Activated CD8-positive, alpha-beta T cell treated with anti-CD3 and anti-CD28 coated beads for 36 hours (primary cell): ENCODE measurements around the gene LRMDA. TPM values are rescaled to one million over a fixed set of nuclear protein-coding genes. Genes with fewer than 3 reads are reported as not detected.

Experiments
- ATAC-seq: fragments of 200-7000 bp; cut with Tn5 transposase; one replicate; pipeline ENCODE4 v1.10.0; 2021; ENCODE audit warnings: mild to moderate bottlenecking, moderate library complexity
- CTCF ChIA-PET: fragments of 350-600 bp; sonication (Branson Sonifier 250); formaldehyde crosslinking; loops from one replicate; lab custom pipeline; 2021; ENCODE audit warnings: antibody characterized with exemption; lab: Charles Lee
- POLR2A ChIA-PET: fragments of 350-600 bp; sonication (Branson Sonifier 250); formaldehyde crosslinking; loops from one replicate; lab custom pipeline; 2021; ENCODE audit warnings: antibody characterized with exemption; lab: Charles Lee
- DNase-seq: peaks from one replicate; pipeline ENCODE4 v3.0.0-alpha.2; 2020
- H3K27ac Mint-ChIP-seq: one replicate; pipeline ENCODE4 v1.8.0; 2021; ENCODE audit warnings: mild to moderate bottlenecking, mixed read lengths
- H3K27me3 Mint-ChIP-seq: one replicate; pipeline ENCODE4 v1.8.0; 2021; ENCODE audit warnings: mixed read lengths
- H3K36me3 Mint-ChIP-seq: one replicate; pipeline ENCODE4 v1.8.0; 2021; ENCODE audit warnings: low read depth, mixed read lengths
- H3K4me1 Mint-ChIP-seq: one replicate; pipeline ENCODE4 v1.8.0; 2021; ENCODE audit warnings: low read depth, mixed read lengths
- H3K4me3 Mint-ChIP-seq: one replicate; pipeline ENCODE4 v1.8.0; 2021; ENCODE audit warnings: mild to moderate bottlenecking, moderate library complexity, mixed read lengths
- H3K9me3 Mint-ChIP-seq: one replicate; pipeline ENCODE4 v1.8.0; 2021; ENCODE audit warnings: mixed read lengths
- CTCF ChIP-seq: fragments of 200-600 bp; IDR thresholded peaks from one replicate; pipeline ENCODE4 v1.8.0; 2022; ENCODE audit warnings: antibody characterized with exemption, mild to moderate bottlenecking
- intact Hi-C: fragments of 100-400 bp; cut with micrococcal nuclease; formaldehyde crosslinking; loops from one replicate; pipeline ENCODE4 v1.10.0; 2022
- total RNA-seq, 2 experiments: library from RNA; stranded (reverse); gene quantifications; one replicate each; pipeline ENCODE4 v1.2.3, GENCODE V29; 2021

Gene LRMDA
- total RNA-seq, 2 experiments from 2014 or later = not detected

GRCh38 chr10:76509446-76509845 lies 1078.0 kb downstream of the LRMDA start:
- intact Hi-C loops = no loop called here
- DNase-seq (no peak), ATAC-seq (no peak)
- Mint-ChIP-seq H3K27ac (no peak overlapping the region), H3K4me1 (no peaks in the 10 kb centered on the region), H3K27me3 (no peaks in the 10 kb centered on the region), H3K9me3 (peaks cover 5% of the 10 kb centered on the region), H3K36me3 (no peaks in the 10 kb centered on the region), H3K4me3 (no peak overlapping the region)
- TF ChIP-seq CTCF = no peak
- POLR2A ChIA-PET = no interaction called here
- CTCF ChIA-PET = no interaction called here

GRCh38 chr10:76514321-76514720 lies 1082.9 kb downstream of the LRMDA start:
- ATAC-seq = no peak
- no peaks in the 10 kb centered on the region for H3K36me3 Mint-ChIP-seq
- no peak for DNase-seq
- no peak for TF ChIP-seq CTCF
- H3K27ac Mint-ChIP-seq = no peak overlapping the region
- POLR2A ChIA-PET = no interaction called here
- H3K27me3 Mint-ChIP-seq = no peaks in the 10 kb centered on the region
- no peak overlapping the region for H3K4me3 Mint-ChIP-seq
- CTCF ChIA-PET = no interaction called here
- H3K9me3 Mint-ChIP-seq = no peaks in the 10 kb centered on the region
- no peaks in the 10 kb centered on the region for H3K4me1 Mint-ChIP-seq
- intact Hi-C loops = no loop called here

GRCh38 chr10:76514869-76515268 lies 1083.4 kb downstream of the LRMDA start:
- Mint-ChIP-seq H3K36me3 (no peaks in the 10 kb centered on the region), H3K9me3 (no peaks in the 10 kb centered on the region), H3K4me3 (no peak overlapping the region), H3K4me1 (no peaks in the 10 kb centered on the region), H3K27me3 (no peaks in the 10 kb centered on the region), H3K27ac (no peak overlapping the region)
- TF ChIP-seq CTCF = no peak
- ChIA-PET CTCF (no interaction called here), POLR2A (no interaction called here)
- DNase-seq (no peak), ATAC-seq (no peak)
- intact Hi-C loops = no loop called here

GRCh38 chr10:76522547-76522946 lies 1091.1 kb downstream of the LRMDA start:
- H3K9me3 Mint-ChIP-seq = no peaks in the 10 kb centered on the region
- ChIA-PET CTCF (interaction anchor here (1.5 kb wide), 1 partner anchor 15 kb away, joined by 3 read pairs; no protein-coding TSS in a partner anchor), POLR2A (no interaction called here)
- ATAC-seq = no peak
- H3K36me3 Mint-ChIP-seq = no peaks in the 10 kb centered on the region
- TF ChIP-seq CTCF = no peak
- H3K27me3 Mint-ChIP-seq = no peaks in the 10 kb centered on the region
- no peaks in the 10 kb centered on the region for H3K4me1 Mint-ChIP-seq
- H3K27ac Mint-ChIP-seq = no peak overlapping the region
- no peak for DNase-seq
- H3K4me3 Mint-ChIP-seq = no peak overlapping the region
- intact Hi-C loops = no loop called here

GRCh38 chr10:76523246-76523645 lies 1091.8 kb downstream of the LRMDA start:
- no peaks in the 10 kb centered on the region for H3K9me3 Mint-ChIP-seq
- TF ChIP-seq CTCF = no peak
- H3K27ac Mint-ChIP-seq = no peak overlapping the region
- ATAC-seq (no peak), DNase-seq (no peak)
- H3K4me1 Mint-ChIP-seq = no peaks in the 10 kb centered on the region
- no peak overlapping the region for H3K4me3 Mint-ChIP-seq
- intact Hi-C loops = no loop called here
- POLR2A ChIA-PET = no interaction called here
- no peaks in the 10 kb centered on the region for H3K27me3 Mint-ChIP-seq
- CTCF ChIA-PET = no interaction called here
- H3K36me3 Mint-ChIP-seq = no peaks in the 10 kb centered on the region
